HG03139 (cell line): ENCODE data around the gene NYAP1.
"Not testable (repeated sequence)": the region's sequence is repeated elsewhere in the genome, so short reads cannot be mapped to it uniquely, and the experiment has no call there.

ENCODE experiments used
- ATAC-seq: cut with Tn5 transposase; IDR thresholded peaks from one replicate; pipeline ENCODE4 v1.9.1; 2021; ENCODE audit not compliant: unreplicated experiment

The NYAP1 gene

GRCh38 chr7:100540073-100540723 lies 56.5 kb downstream of the NYAP1 start:
- no peak for ATAC-seq

GRCh38 chr7:100541309-100541708 lies 57.6 kb downstream of the NYAP1 start:
- not testable (repeated sequence) for ATAC-seq

GRCh38 chr7:100543586-100543985 lies 59.9 kb downstream of the NYAP1 start:
- ATAC-seq: no peak

- no peak for ATAC-seq
Observed at GRCh38 chr7:100544386-100544785, 60.7 kb downstream of the NYAP1 start.
